H9 (cell line): ENCODE data around the gene LINS1. TPM values are rescaled to one million over a fixed set of nuclear protein-coding genes. Genes with fewer than 3 reads are reported as not detected.

Experiments used
- DNase-seq: peaks from one replicate; pipeline ENCODE4 v3.0.0-alpha.2; 2017
- H2AFZ ChIP-seq: one replicate; pipeline ENCODE4 v1.6.1; 2013; ENCODE audit warnings: mild to moderate bottlenecking, low read length, control low read depth, moderate library complexity
- H2AK5ac ChIP-seq: 2 replicates; pipeline ENCODE4 v1.6.1; 2013; ENCODE audit warnings: low read length, control low read depth, mixed read lengths; ENCODE audit not compliant: insufficient read length
- H2BK120ac ChIP-seq: one replicate; pipeline ENCODE4 v1.6.1; 2013; ENCODE audit warnings: low read depth, mild to moderate bottlenecking, low read length, control low read depth, inconsistent platforms; ENCODE audit not compliant: poor library complexity, severe bottlenecking
- H2BK12ac ChIP-seq: 2 replicates; pipeline ENCODE4 v1.6.1; 2013; ENCODE audit warnings: low read length, control low read depth, mixed read lengths, low read depth; ENCODE audit not compliant: insufficient read length
- H2BK15ac ChIP-seq: 2 replicates; pipeline ENCODE4 v1.6.1; 2013; ENCODE audit warnings: low read depth, low read length, control low read depth
- H2BK20ac ChIP-seq: one replicate; pipeline ENCODE4 v1.6.1; 2013; ENCODE audit warnings: low read depth, mild to moderate bottlenecking, low read length, control low read depth, inconsistent platforms; ENCODE audit not compliant: poor library complexity, severe bottlenecking
- H2BK5ac ChIP-seq: 2 replicates; pipeline ENCODE4 v1.6.1; 2013; ENCODE audit warnings: low read length, control low read depth, mixed read lengths; ENCODE audit not compliant: insufficient read length
- H3K14ac ChIP-seq: 2 replicates; pipeline ENCODE4 v1.6.1; 2013; ENCODE audit warnings: low read length, control low read depth; ENCODE audit not compliant: insufficient read depth
- H3K18ac ChIP-seq: 2 replicates; pipeline ENCODE4 v1.6.1; 2013; ENCODE audit warnings: low read depth, mild to moderate bottlenecking, mixed read lengths, low read length, control low read depth; ENCODE audit not compliant: insufficient read length
- H3K23ac ChIP-seq: 2 replicates; pipeline ENCODE4 v1.6.1; 2013; ENCODE audit warnings: low read length, control low read depth, mixed read lengths, low read depth; ENCODE audit not compliant: insufficient read length
- H3K23me2 ChIP-seq: 2 replicates; pipeline ENCODE4 v1.6.1; 2013; ENCODE audit warnings: low read depth, mild to moderate bottlenecking, mixed read lengths, low read length, control low read depth; ENCODE audit not compliant: insufficient read length, poor library complexity, severe bottlenecking
- H3K27ac ChIP-seq: 2 replicates; pipeline ENCODE4 v1.5.1; 2013; ENCODE audit warnings: low read length, control low read depth, mixed read lengths, low read depth; ENCODE audit not compliant: insufficient read length
- H3K27me3 ChIP-seq: 2 replicates; pipeline ENCODE4 v1.6.1; 2013; ENCODE audit warnings: low read length, control low read depth, inconsistent platforms; ENCODE audit not compliant: insufficient read depth
- H3K4ac ChIP-seq: 2 replicates; pipeline ENCODE4 v1.6.1; 2013; ENCODE audit warnings: low read depth, mild to moderate bottlenecking, control low read depth, inconsistent platforms, low read length, moderate library complexity
- H3K4me1 ChIP-seq: 2 replicates; pipeline ENCODE4 v1.6.1; 2013; ENCODE audit warnings: low read length, control low read depth, inconsistent platforms; ENCODE audit not compliant: insufficient read depth
- H3K4me2 ChIP-seq: 2 replicates; pipeline ENCODE4 v1.6.1; 2013; ENCODE audit warnings: low read length, control low read depth, mixed read lengths; ENCODE audit not compliant: insufficient read length, insufficient read depth
- H3K56ac ChIP-seq: 2 replicates; pipeline ENCODE4 v1.6.1; 2013; ENCODE audit warnings: low read depth, mild to moderate bottlenecking, mixed read lengths, low read length, control low read depth; ENCODE audit not compliant: insufficient read length
- H3K79me1 ChIP-seq: 2 replicates; pipeline ENCODE4 v1.6.1; 2013; ENCODE audit warnings: low read depth, mild to moderate bottlenecking, moderate library complexity, low read length, control low read depth, inconsistent platforms; ENCODE audit not compliant: insufficient read depth, poor library complexity, severe bottlenecking
- H3K79me2 ChIP-seq: 2 replicates; pipeline ENCODE4 v1.6.1; 2013; ENCODE audit warnings: low read length, control low read depth, inconsistent platforms; ENCODE audit not compliant: insufficient read depth
- H3K9ac ChIP-seq: 2 replicates; pipeline ENCODE4 v1.6.1; 2013; ENCODE audit warnings: low read length, control low read depth, mixed read lengths; ENCODE audit not compliant: insufficient read length; ENCODE audit errors: extremely low read depth
- H3K9me3 ChIP-seq: one replicate; pipeline ENCODE4 v1.6.1; 2013; ENCODE audit warnings: low read depth, low read length, inconsistent platforms; ENCODE audit not compliant: control insufficient read depth
- H3T11ph ChIP-seq: one replicate; pipeline ENCODE4 v1.6.1; 2013; ENCODE audit warnings: mild to moderate bottlenecking, low read length, control low read depth, inconsistent platforms
- H4K20me1 ChIP-seq: one replicate; pipeline ENCODE4 v1.6.1; 2013; ENCODE audit not compliant: control insufficient read depth, insufficient read length, insufficient read depth
- H4K5ac ChIP-seq: 2 replicates; pipeline ENCODE4 v1.6.1; 2013; ENCODE audit warnings: low read depth, mild to moderate bottlenecking, mixed read lengths, low read length, control low read depth; ENCODE audit not compliant: insufficient read length
- H4K8ac ChIP-seq: replicated peaks from 2 replicates; pipeline ENCODE4 v1.6.1; 2013; ENCODE audit warnings: low read length, control low read depth, mixed read lengths, low read depth; ENCODE audit not compliant: insufficient read length
- H4K91ac ChIP-seq: 2 replicates; pipeline ENCODE4 v1.6.1; 2013; ENCODE audit warnings: low read depth, mild to moderate bottlenecking, moderate library complexity, mixed read lengths, low read length, control low read depth; ENCODE audit not compliant: insufficient read length
- H3K27ac Mint-ChIP-seq, 3 experiments: 2 replicates in 2 of 3; 3 replicates in 1 of 3; pipeline ENCODE4 v1.8.0; 2020 to 2021; ENCODE audit warnings: mixed read lengths in 3 of 3, mild to moderate bottlenecking in 1 of 3, moderate library complexity in 1 of 3
- H3K27me3 Mint-ChIP-seq: 2 replicates; pipeline ENCODE4 v1.8.0; 2021; ENCODE audit warnings: low read depth, mild to moderate bottlenecking, moderate library complexity, mixed read lengths
- H3K36me3 Mint-ChIP-seq, 3 experiments: 2 replicates in 2 of 3; 3 replicates in 1 of 3; pipeline ENCODE4 v1.8.0; 2020 to 2021; ENCODE audit warnings: low read depth in 3 of 3, mixed read lengths in 3 of 3; ENCODE audit not compliant: insufficient read depth in 1 of 3
- H3K4me1 Mint-ChIP-seq, 2 experiments: 2 replicates each; pipeline ENCODE4 v1.8.0; 2020; ENCODE audit warnings: mixed read lengths in 2 of 2
- H3K4me3 Mint-ChIP-seq, 2 experiments: 2 replicates in 1 of 2; 3 replicates in 1 of 2; pipeline ENCODE4 v1.8.0; 2020 to 2021; ENCODE audit warnings: mild to moderate bottlenecking in 2 of 2, mixed read lengths in 2 of 2, moderate library complexity in 1 of 2
- H3K9me3 Mint-ChIP-seq, 2 experiments: 2 replicates in 1 of 2; 3 replicates in 1 of 2; pipeline ENCODE4 v1.8.0; 2020; ENCODE audit warnings: mild to moderate bottlenecking in 2 of 2, mixed read lengths in 2 of 2, moderate library complexity in 1 of 2
- CTCF ChIP-seq: fragments of 200-600 bp; sonication (generic); conservative IDR thresholded peaks from 3 replicates; pipeline ENCODE4 v1.8.0; 2021; ENCODE audit warnings: antibody characterized with exemption, mild to moderate bottlenecking
- WGBS: extraction: QIAGEN DNeasy Blood & Tissue Kit; methylation state at CpG from one replicate; pipeline ENCODE4 v1.1.7; 2013; ENCODE audit warnings: missing lambda C conversion rate, low lambda C conversion rate, mixed read lengths; ENCODE audit not compliant: insufficient read length; ENCODE audit errors: extremely low coverage; 5-methylcytosine and 5-hydroxymethylcytosine counted together
- total RNA-seq: library from RNA; stranded (reverse); gene quantifications from 2 replicates; pipeline ENCODE4 v1.2.1, GENCODE V29; 2021

LINS1 gene
- total RNA-seq, 1 experiment from 2014 or later: 8.8 TPM

- no peak overlapping the region for H3T11ph ChIP-seq
- peaks cover 2 to 38% (median 15%) of the 10 kb centered on the region in 3 experiments; a peak in 5 of 7 replicates for H3K36me3 Mint-ChIP-seq
These were observed 12.9 kb upstream of the LINS1 start for GRCh38 chr15:100614918-100615317.

More at GRCh38 chr15:100614918-100615317, 12.9 kb upstream of the LINS1 start:
- H2BK12ac ChIP-seq: no peak overlapping the region
- H3K27ac ChIP-seq: no peak overlapping the region
- no peak overlapping the region for H3K4me3 Mint-ChIP-seq
- H2BK120ac ChIP-seq: no peak overlapping the region
- H3K14ac ChIP-seq: no peak overlapping the region
- no peaks in the 10 kb centered on the region for H3K23me2 ChIP-seq
- no CpG with 5 or more reads among the region's 4 CpGs for WGBS
- H3K4me1 ChIP-seq: no peaks in the 10 kb centered on the region
- no peak overlapping the region for H4K8ac ChIP-seq
- H2BK5ac ChIP-seq: no peak overlapping the region
- no peak overlapping the region for H2AFZ ChIP-seq
- no peak overlapping the region for H4K5ac ChIP-seq
- no peak overlapping the region for H3K27ac Mint-ChIP-seq
- no peaks in the 10 kb centered on the region; a peak in 1 of 5 replicates for H3K9me3 Mint-ChIP-seq
- no peak overlapping the region for H3K23ac ChIP-seq
- no peaks in the 10 kb centered on the region for H4K20me1 ChIP-seq
- H3K18ac ChIP-seq: no peak overlapping the region
- no peak overlapping the region for H2AK5ac ChIP-seq
- no peaks in the 10 kb centered on the region for H3K79me1 ChIP-seq
- H4K91ac ChIP-seq: no peak overlapping the region
- no peaks in the 10 kb centered on the region for H3K4me1 Mint-ChIP-seq
- no peak overlapping the region for H3K9ac ChIP-seq
- no peak for DNase-seq
- no peaks in the 10 kb centered on the region for H3K79me2 ChIP-seq
- no peaks in the 10 kb centered on the region for H3K9me3 ChIP-seq
- TF ChIP-seq CTCF: no peak
- no peak overlapping the region for H3K56ac ChIP-seq
- no peak overlapping the region for H2BK20ac ChIP-seq
- H3K27me3 ChIP-seq: no peaks in the 10 kb centered on the region
- no peaks in the 10 kb centered on the region for H3K27me3 Mint-ChIP-seq
- no peak overlapping the region for H3K4ac ChIP-seq
- no peak overlapping the region for H2BK15ac ChIP-seq
- H3K4me2 ChIP-seq: no peak overlapping the region
